Activated CD4-positive, alpha-beta T cell treated with anti-CD3 and anti-CD28 coated beads, Interleukin-2, Interleukin-6, amounts not matched to agents 100 ng/mL and 50 ng/mL, durations not matched to agents 16 hours and 8 hours (primary cell): ENCODE results near the gene ZNF638.

ENCODE experiments used
- DNase-seq: peaks from one replicate; pipeline ENCODE4 v3.0.0-alpha.2; 2020

The ZNF638 gene

DNA sequence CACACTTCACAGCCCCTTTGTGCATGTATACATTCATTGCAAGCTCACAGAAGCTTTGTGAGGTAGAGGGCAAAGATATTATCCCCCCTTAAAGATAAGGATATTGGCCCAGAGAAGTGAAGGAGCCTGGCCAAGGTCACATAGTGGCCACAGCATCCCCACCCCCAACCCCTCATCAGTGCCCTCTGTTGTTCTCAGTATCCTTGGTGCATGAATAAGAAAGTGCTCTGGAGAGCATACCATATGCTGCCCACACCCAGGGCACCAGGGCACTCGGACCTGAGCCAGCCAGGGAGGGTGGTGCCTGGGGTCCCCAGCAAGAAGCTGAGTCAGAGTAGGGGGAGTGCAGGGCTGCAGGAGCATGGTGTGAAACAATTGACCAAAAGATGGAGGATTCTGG is 125.0 kb downstream of the ZNF638 start:
- DNase-seq: no peak

DNA sequence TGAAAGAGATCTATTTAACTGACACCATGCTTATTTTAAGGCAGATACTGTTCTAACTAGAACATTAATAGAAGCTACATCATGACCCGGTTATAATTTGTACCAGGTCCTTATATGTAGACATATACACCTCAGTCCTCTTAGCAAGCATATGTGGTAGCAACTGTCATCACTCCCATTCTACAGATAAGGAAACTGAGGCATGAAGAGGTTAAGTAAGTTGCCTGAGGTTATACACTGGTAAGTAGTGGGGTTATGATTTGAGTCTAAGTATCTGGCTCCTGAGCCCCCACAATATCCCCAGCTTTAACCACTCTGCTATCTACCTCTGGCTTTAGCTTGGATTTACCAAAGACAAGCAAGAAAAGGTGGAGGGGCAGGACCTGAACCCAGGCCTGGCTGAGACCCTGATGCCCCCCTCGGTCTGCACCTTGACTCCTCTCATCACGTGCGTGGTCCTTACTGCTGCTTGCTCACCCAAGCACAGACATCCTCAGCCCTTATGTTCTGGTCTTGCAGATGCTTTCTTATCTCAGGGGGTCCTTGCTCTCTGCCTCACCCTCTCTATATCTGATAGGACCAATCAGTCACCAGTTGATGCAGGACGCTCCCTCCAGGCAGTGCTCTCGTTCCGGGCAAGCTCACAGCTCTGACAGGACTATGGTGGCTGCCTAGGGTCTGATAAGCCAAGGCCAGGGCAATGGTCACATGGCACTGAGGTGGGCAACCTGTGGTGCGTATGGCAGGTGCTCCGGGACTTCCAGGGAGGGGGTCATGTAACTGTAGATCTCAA is 125.7 kb downstream of the ZNF638 start:
- no peak for DNase-seq

GRCh38 chr2:71457923-71458322 is 126.3 kb downstream of the ZNF638 start:
- DNase-seq: no peak

DNA sequence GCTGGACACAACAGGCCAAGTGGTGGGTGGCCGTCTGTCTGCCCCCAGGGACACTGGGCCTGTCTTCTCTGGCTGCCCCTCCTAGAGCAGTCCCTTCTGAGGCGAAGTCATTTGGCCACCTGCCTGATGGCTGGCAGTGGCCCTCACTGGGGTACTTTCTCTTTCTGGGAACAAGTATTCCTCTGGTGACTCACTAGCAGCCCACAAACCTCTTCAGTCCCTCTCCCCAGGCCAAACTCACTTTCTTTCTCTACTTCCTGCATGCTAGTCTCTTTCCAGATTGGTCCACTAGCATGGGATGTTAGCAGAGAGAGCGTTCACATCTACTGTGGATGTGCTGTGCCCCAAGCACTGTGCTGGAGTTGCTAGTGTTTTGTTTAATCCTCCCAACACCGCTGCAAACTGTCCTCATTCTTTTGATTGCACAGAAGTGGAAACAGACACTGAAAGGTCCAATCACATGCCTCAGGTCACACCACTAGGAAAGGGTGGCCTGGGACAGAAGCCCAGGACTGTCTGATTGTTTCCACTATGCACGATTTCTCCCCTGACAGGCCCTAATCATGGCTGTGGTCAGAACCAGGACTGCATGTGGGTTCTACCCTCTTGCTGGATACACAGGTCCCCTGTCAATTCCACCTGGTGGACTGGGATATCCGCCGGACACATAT is 127.0 kb downstream of the ZNF638 start:
- DNase-seq: no peak

DNA sequence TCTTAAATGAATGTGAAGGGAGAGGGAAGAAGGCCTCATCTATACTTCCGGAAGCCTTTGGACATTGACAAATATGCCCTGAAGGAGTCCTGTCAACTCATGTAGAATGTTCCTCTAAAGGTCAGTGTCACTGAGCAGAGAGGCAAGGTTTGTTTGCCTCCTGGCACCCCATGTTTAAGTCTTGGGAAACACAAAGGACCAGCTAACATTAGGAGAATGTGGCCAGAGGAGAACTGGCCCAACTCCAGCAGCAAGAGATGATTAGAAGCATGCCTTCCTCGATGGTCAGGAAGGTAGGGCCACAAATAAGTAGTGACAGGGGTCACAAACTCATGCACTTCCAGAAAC is 127.5 kb downstream of the ZNF638 start:
- no peak for DNase-seq

DNA sequence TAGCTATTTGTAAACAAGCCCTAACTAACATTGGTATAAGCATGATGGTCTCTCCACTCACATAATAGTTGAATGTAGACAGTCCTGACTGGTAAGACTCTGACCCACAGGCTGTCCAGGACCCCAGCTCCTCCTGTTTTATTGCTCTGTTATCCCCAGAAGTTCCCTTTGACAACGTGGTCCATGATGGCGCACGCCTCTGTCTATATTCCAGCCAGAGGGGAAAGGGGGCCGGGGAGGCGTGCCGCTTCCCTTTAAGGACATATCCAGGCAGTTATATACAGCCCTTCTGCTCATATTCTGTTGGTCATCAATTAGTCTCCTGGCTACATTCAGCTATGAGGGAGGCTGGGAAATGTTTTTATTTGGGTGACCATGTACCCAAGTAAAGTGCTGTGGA is 128.5 kb downstream of the ZNF638 start:
- no peak for DNase-seq

- peak; percentile 4 for DNase-seq
Observed at GRCh38 chr2:71460595-71461303, 129.2 kb downstream of the ZNF638 start.

- DNase-seq: no peak
Observed at GRCh38 chr2:71461304-71461671, 129.7 kb downstream of the ZNF638 start.

DNA sequence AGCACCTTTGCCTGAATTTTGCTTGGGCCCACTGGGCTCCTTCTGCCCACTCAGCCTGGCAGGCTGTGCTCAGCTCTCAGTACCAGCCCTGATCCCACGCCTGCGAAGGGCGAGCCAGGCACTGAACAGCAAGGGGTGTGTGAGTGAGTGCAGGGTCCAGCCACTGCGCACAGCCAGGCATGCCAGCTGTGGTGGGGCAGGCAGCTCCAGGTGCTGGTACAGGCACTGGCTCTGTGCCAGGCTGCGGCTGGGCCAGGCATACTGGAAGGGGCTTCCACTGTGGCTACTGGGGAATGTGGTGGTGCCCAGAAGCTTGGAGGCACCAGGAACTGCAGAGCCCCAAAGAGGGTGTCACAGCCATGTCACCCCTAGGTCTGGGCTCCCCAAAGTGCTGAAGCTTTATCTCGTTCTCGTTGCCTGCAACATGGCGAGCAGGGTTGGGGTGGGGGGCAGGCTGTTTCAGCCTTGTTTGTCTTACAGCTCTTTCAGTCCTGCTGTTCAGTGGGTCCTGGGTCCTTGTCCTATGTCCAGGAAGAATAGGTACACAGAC is 130.5 kb downstream of the ZNF638 start:
- no peak for DNase-seq

GRCh38 chr2:71462641-71463341 is 131.2 kb downstream of the ZNF638 start:
- DNase-seq: no peak

- DNase-seq: no peak
Observed at GRCh38 chr2:71463342-71463654, 131.7 kb downstream of the ZNF638 start.

- DNase-seq: no peak
Observed at GRCh38 chr2:71464389-71464788, 132.8 kb downstream of the ZNF638 start.

DNA sequence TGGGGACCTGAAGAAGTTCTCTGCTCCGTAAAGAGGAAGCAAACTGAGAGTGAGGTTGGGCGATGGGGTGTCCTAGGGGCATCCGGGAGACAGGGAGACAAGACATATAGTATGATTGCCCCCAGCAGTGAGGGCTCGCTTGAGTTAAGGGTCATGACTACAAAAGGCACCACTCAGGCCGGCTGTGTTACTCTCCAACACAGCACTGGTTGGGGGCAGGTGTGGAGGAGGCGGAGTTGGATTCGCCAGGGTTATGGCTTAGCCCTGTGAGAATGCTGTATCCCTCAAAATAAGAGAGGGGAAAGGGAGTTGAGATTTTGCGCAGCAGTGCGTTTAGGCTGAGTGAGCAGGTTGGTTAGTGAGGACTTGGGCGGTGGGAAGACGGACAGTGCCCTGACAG is 133.8 kb downstream of the ZNF638 start:
- no peak for DNase-seq

GRCh38 chr2:71465961-71466300 is 134.3 kb downstream of the ZNF638 start:
- DNase-seq: no peak

DNA sequence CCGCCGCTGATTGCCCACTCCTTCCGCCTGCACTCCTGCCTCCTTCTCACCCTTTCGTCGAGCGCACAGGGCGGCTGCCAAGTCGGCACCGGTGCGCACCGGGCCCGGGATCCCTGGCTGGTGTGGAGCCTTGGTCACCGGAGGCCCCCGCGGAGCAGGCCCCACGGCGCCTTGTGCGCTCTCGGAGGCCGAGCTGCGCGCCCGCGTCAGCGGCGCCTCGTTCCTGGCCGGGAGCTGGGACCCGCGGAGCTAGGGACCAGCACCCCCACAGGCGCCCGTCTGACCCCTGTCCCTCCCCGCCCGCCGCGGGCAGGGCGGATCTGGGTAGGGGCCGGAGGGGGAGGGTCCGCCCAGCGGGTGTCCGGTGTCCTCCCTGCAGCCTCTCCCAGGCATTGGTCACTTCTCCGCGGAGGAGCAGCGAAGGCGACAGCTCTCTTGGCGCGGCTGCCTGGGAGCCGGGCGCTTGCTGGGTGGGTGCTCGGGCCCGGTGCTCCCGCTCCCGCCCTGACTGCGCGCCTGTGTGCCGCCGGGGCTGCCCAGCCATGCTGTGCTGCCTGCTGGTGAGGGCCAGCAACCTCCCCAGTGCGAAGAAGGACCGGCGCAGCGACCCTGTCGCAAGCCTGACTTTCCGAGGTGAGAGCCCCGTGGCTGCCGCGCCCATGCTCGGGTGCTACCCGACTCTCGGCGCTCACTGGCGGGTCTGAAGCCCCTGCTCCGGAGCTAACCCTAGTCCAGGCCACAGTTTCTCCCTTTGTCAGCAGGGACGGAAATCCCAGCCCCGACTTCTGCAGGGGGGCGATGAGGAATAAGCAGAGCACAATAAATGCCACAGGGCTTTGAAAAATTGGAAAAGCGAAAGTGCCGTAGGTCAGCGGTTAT is 135.0 kb downstream of the ZNF638 start:
- peak; percentile 9 for DNase-seq

- no peak for DNase-seq
Observed at GRCh38 chr2:71467180-71467815, 135.7 kb downstream of the ZNF638 start.

DNA sequence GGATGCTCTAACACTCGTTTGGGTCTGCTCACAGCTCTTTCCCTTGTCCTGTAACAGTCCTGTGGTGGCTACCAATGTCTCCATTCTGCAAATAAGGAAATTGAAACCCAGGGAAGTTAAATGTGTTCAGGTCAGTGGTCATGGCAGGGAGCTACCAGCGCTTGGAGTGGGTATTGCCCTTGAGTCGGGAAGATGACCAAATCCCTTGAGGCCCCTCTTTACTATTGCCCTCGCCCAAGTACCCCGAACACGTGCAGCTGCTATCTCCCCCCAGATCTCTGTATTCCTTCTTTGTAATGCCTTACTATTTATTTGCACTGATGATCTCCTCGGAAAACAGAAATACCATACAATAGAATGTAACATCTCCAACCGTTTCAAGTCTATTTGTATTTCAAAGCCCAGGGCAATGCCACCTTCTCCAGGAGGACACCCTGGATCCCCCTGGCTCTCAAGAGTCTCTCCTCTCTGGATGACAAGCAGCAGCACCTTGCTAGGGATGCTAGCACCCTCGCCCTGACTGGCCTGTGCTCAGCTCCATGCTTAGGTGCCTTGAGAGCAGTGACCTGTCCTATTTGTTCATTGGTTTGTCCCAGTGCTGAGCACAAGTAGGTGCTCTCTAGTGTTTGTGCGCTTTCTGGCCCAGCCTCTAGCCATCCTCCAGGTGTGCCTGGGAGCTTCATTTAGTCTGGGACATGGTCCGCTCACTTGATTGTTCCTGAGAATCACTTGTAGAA is 136.9 kb downstream of the ZNF638 start:
- DNase-seq: no peak

- DNase-seq: no peak
Observed at GRCh38 chr2:71469403-71470398, 138.1 kb downstream of the ZNF638 start.

- no peak for DNase-seq
Observed at GRCh38 chr2:71471276-71471675, 139.7 kb downstream of the ZNF638 start.

DNA sequence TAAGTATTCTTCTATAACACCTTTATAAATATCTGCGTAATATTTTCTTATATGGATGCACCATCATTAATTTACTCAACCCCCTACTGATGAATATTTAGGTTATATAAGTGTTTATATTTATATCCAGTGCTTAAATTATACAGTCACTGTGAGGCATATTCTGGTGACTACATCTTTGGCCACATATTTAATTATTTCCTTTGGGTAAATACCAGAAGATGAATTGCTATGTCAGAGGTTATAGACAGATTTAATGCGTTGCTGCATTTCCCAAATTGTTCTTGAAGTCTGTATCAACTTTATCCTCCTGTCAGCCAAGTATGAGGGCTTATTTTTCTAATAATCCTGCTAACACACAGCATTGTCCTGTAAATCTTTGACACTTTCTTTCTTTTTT is 140.4 kb downstream of the ZNF638 start:
- DNase-seq: no peak
